GM19395 (cell line): Measurements from ENCODE around the gene NRG2.

ENCODE experiments used
- ATAC-seq: cut with Tn5 transposase; IDR thresholded peaks from one replicate; pipeline ENCODE4 v1.9.1; 2021; ENCODE audit warnings: mild to moderate bottlenecking, moderate library complexity; ENCODE audit not compliant: unreplicated experiment

The NRG2 gene

DNA sequence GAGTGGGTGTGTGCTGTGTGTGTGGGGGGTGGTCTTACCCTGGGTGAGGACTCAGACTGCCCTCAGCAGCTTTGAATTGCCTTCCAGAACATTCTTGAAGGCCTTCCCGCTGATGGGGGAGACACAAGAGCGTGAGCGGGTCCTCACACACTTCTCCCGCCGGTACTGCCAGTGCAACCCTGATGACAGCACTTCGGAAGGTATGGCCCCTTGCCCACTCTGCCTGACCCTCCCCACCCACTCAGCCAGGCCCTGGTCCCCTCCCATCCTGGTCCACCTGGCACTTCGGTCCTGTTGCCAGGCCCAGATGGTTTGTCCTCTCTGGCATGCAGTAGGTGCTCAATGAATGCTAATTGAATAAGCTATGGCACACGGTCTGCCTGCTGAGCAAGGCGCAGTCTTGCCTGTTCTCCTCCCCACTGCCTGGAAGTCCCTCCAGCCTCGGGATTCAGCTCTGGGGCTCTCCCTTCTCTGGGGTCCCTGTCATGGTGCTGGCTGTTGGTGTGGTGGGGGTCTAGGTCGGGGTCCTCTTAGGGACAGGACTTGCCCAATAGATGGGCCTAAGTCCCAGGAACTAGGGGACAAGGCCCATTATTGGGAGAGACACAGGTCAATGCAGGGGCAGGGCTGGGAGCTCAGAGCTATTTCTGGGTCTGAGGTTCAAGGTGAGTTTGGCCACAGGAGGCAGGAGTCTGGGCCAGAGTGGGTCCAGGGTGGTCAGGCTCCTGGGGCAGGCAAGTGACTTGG, 221.1 kb downstream of the NRG2 start:
- ATAC-seq: no peak

DNA sequence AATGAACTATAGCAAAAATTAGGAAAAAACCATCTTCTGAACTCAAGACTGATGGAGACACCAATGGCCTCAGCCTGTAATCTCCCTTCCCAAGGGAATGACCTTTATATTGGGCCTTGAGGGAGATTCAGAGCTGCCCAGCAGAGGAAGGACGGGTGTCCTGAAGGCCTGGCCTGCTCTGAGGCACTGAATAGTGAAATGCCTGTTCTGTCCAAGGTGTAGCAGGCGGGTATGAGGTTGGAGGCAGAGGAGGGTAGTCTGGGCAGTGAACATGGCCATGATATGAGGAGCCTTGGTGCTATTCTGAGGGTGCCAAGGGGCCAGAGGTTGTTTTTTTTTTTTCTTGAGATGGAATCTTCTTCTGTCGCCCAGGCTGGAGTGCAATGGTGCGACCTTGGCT, 222.5 kb downstream of the NRG2 start:
- no peak for ATAC-seq

DNA sequence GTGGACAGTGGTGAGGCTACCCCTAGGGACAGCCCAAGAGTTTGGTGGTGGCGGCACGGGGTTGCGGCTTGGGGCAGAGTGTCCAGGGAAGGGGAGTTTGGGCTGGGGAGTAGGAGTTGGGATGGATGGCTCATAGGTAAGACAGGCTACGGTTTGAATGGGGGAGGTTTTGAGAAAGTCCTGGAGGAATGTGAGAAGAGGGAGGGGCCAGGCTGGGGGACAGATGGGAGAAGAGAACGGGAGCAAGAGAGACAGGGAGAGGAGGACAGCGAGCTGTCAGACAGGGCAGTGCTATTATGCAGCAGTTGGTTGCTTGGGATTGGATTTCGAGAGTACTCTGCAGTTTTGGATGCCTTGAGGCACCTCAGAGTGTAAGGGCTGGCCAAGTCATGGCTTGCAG, 223.0 kb downstream of the NRG2 start:
- no peak for ATAC-seq

DNA sequence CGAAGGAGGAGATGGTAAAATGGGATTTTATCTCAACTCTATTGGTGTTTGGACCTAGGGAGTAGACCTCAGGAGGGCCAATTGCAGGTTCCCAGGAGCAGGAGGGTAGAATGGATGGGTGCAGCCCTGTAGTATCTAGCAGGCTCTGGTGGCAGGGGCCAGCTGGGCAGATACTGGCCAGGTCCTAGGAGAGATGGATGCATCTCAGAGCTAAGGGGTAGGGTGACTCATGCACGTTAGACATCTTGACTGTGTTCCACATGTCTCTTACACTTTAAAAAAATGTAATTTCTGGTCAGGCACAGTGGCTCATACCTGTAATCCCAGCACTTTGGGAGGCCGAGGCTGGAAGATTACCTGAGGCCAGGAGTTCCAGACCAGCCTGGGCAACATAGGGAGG, 225.1 kb downstream of the NRG2 start:
- ATAC-seq: no peak

- ATAC-seq: no peak
Measured at GRCh38 chr5:139817362-139817761, 225.7 kb downstream of the NRG2 start.

- no peak for ATAC-seq
Measured at GRCh38 chr5:139816566-139816965, 226.5 kb downstream of the NRG2 start.

DNA sequence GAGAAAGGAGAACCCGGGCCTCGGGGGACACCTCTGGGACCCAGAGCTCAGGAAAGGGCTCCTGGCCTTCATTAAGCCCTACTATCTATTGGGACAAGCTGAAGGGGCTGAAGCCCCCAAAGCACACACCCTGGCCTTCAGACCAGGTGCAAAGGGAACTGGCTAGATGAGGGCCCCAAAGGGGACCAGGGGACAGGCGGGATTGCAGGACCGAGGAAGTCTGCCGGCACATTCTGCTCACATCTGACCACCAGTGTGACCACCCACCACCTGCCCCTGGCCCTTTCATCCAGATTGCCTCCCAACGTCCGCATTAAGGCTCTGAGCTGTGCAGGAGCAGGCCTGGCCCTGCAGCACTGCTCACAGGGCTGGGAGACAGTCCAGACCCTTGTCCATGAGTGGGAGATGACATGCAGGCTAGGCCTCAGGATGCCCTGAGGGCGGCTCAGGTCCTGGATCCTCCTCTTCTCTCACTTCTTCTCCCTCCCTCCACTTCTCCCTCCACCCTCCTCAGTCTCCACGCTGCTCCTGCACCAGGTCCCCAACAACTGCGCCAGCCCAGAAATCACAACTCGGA, 228.3 kb downstream of the NRG2 start:
- no peak for ATAC-seq

DNA sequence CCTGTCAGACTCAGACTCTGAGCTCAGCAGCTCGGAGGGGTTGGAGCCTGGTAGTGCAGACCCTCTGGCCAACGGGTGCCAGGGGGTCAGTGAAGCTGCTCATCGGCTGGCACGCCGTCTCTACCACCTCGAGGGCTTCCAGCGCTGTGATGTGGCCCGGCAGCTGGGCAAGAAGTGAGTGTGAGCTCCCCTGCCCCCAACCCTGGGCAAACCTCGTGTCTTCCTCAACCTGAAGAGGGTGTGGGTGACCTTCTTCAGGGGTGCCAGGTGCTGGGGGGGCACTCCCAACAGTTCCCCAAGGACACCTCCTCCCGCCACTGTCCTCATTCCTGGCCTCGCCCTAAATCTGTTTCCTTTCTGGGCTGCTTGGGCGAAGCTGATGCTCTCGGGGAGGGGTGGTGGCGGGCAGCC, 228.9 kb downstream of the NRG2 start:
- no peak for ATAC-seq

- ATAC-seq: no peak
Measured at GRCh38 chr5:139812836-139813805, 230.0 kb downstream of the NRG2 start.

- ATAC-seq: no peak
Measured at GRCh38 chr5:139812323-139812722, 230.8 kb downstream of the NRG2 start.

DNA sequence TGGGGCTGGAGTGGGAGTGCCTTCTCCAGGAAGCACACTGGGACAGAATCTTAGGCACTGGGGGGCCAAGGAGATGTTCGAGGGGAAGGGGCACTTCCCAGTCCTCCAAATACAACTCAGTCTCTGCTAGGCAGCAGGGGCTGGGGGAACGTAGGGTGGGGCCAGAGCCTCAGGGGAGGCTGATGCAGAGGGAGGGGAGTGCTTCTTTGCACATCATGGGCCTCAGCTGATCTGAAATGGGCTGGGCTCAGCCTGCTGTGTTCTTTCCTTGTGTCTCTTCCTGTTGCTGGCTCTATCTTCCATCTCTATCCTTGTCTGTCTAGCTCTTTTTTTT, 231.9 kb downstream of the NRG2 start:
- ATAC-seq: no peak

DNA sequence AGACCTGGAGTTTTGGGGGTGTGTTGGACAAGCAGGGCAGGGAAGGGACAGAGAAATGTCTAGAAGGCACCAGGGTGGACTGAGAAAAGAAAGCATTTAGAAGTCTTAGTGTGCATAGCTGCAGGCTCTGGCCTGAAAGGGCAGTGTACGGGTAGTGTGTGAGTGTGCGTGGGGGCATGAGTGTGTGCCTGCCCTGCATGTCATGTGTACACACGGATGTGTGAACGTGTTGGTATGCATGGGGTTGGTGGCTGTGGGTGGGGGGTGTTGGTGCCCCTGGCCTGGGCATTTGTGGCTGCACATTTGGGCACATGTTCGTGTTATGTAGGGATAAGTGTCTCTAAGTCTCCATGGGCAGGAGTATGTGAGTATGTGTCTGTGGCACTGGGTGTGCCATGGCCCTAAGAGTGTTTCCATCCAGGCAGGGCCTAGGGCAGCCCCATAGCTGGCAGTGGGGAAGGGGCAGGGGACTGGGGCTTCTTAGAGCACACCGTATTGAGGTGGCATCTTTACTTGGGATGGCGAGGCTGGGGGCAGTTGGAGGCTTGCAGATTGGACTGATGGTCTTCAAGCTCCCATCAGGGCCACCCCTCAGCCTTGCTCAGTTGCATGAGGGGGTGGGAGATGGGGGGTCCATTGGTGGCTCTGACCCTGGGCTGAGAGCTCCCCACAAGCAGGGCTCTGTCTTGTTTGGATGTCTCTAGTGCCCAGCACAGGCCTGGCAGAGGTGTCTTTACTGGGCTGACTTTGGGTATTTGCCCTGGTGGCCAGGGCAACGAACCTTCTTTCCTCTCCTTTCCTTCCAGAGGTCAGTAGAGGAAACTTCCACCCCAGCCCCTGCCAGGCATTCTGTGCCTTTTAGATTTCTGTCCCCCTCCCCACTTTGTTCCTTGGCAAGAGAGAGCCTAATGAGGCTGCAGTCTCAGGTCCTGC, 232.5 kb downstream of the NRG2 start:
- no peak for ATAC-seq

- no peak for ATAC-seq
Measured at GRCh38 chr5:139809331-139809810, 233.7 kb downstream of the NRG2 start.

- no peak for ATAC-seq
Measured at GRCh38 chr5:139808481-139809330, 234.4 kb downstream of the NRG2 start.

DNA sequence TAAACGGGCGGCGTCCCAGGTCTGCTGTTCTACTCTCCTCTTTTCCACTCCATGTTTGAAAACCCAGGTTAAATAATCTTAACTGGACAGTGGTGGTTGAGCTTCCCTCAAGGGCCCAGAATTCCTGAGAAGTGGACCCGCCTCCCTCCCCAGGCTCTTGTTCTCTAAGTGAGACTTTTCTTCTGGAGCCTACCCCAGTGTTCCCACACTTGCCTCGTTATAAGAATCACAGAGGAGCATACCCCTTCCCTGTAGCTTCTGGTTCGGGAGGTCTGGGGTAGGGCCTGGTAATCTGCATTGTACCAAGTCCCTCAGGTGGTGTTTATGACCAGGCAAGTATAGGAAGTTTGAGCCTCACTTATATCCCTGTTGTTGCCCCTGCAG, 235.5 kb downstream of the NRG2 start:
- no peak for ATAC-seq

DNA sequence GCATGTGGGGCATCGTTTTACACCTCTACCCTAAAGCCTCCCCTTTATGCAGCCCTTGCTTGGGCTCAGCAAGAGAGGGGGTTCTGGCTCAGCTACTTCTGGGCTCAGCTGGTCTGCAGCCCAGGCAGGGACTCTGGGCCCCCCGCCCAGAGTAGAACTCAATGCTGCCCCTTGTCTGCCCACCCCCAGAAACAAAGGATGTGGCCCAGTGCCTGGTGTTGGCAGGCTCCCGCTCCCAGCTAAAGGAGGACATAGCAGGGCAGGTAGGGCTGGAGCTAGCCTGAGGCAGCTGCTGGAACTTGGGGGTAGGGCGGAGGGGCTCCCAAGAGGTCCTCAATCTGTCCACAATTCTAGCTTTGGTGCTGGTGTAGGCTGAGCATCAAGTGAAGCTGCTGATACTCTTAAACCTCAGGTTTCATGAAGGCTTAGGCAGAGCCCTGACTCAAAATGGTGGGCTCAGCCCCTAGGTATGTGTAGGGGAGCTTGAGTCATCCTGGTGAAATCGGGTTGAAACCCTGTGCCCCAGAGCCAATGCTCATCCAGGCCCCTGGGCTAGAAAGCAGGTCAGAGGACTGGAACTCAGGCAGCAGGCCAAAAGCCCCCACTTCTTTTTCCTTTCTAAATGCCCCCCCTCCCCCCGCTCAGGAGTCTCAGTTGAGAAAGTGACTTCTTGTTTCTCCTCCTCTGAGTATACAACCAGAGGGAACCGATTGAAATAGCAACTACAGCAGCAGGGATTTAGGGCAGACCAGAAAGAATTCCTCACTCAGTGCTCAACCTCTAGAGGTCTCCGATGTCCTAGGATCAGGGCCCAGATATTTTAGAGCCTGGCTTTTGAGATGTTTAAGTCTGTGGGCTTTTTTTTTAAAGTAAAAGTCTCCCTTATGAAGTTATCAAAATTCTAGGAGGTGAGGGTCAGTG, 236.1 kb downstream of the NRG2 start:
- no peak for ATAC-seq

DNA sequence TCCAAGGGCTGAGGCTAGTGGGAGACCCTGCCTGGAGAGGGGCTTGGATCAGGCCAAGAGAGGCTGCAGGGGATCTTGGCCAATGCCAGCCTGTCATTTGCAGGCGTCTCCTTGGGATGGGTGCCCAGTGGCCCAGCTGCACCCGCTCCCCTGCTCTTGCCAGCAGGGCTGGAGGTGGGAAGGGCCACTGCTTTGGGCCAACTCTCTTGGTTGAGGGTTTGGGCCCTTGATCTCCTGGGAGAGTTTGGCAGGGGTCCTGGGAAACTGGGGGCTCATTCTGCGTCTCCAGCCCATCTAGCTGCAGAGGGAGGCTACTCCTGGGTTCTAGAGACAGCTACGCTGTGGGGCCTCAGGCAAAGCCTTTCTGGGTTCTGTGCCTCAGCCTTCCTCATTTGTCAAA, 237.0 kb downstream of the NRG2 start:
- ATAC-seq: no peak

DNA sequence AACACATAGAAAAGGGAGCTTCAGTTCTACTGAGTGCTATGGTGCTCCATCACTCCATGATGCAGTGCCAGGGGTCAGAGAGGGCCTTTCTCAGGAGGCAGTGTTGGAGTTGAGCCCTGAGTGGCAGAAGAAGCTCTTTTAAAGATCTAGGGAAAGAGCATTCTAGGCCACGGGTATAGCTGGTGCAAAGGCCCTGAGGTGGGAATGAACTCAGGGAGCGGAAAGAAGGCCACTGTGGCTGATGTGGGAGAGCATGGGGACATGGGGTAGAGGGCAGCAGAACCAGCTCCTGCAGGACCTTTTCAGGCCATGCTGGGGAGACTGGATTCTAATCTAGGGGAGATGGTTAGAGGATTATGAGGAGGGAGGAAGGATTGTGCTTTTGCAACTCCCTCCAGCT, 237.6 kb downstream of the NRG2 start:
- no peak for ATAC-seq
